ENCODE results near the gene MVB12B. TPM values are rescaled to one million over a fixed set of nuclear protein-coding genes. Genes with fewer than 3 reads are reported as not detected.
A peak's percentile ranks its signal among the peaks of the same experiment; 100 is the strongest.

The MVB12B gene
- total RNA-seq, 1 experiment from 2014 or later, result 5.8 TPM

- Histone ChIP-seq H3K23ac (ENCODE audit: insufficient read length, low read depth, low read length) (no peak overlapping the region), H3K18ac (ENCODE audit: insufficient read length, low read depth, low read length) (no peak overlapping the region), H3K4me1 (ENCODE audit: insufficient read depth, low read length) (no peaks in the 10 kb centered on the region), H3K79me2 (ENCODE audit: insufficient read depth, low read length) (no peaks in the 10 kb centered on the region), H2BK20ac (ENCODE audit: low read depth, low read length, poor library complexity, severe bottlenecking) (no peak overlapping the region), H3K79me1 (ENCODE audit: insufficient read depth, low read depth, low read length, poor library complexity, severe bottlenecking) (no peaks in the 10 kb centered on the region), H2AFZ (ENCODE audit: low read length) (no peak overlapping the region), H2BK120ac (ENCODE audit: low read depth, low read length, poor library complexity, severe bottlenecking) (no peak overlapping the region), H2BK15ac (ENCODE audit: low read depth, low read length) (no peak overlapping the region), H4K20me1 (ENCODE audit: control insufficient read depth, insufficient read depth, insufficient read length) (no peaks in the 10 kb centered on the region), H3K27me3 (ENCODE audit: insufficient read depth, low read length) (no peaks in the 10 kb centered on the region), H3K4me2 (ENCODE audit: insufficient read depth, insufficient read length, low read length) (no peak overlapping the region), H2BK12ac (ENCODE audit: insufficient read length, low read depth, low read length) (no peak overlapping the region), H3K4ac (ENCODE audit: low read depth, low read length) (no peak overlapping the region), H3T11ph (ENCODE audit: low read length) (no peak overlapping the region), H3K9me3 (ENCODE audit: control insufficient read depth, low read depth, low read length) (no peaks in the 10 kb centered on the region), H3K9ac (ENCODE audit: extremely low read depth, insufficient read length, low read length) (no peak overlapping the region), H2AK5ac (ENCODE audit: insufficient read length, low read length) (no peak overlapping the region), H3K14ac (ENCODE audit: insufficient read depth, low read length) (no peak overlapping the region), H3K27ac (ENCODE audit: insufficient read length, low read depth, low read length) (no peak overlapping the region), H3K56ac (ENCODE audit: insufficient read length, low read depth, low read length) (no peak overlapping the region), H4K8ac (replicated peaks; ENCODE audit: insufficient read length, low read depth, low read length) (no peak overlapping the region), H2BK5ac (ENCODE audit: insufficient read length, low read length) (no peak overlapping the region), H3K23me2 (ENCODE audit: insufficient read length, low read depth, low read length, poor library complexity, severe bottlenecking) (no peaks in the 10 kb centered on the region), H4K91ac (ENCODE audit: insufficient read length, low read depth, low read length) (no peak overlapping the region), H4K5ac (ENCODE audit: insufficient read length, low read depth, low read length) (no peak overlapping the region)
- H3K27ac Mint-ChIP-seq, result no peak overlapping the region
- H3K36me3 Mint-ChIP-seq (ENCODE audit: insufficient read depth in 1 of 3, low read depth in 3 of 3), result no peaks in the 10 kb centered on the region; a peak in 1 of 7 replicates
- TF ChIP-seq CTCF (conservative IDR thresholded peaks at IDR 0.05), result peak; percentile 46
- no peak overlapping the region for H3K4me3 Mint-ChIP-seq
- H3K9me3 Mint-ChIP-seq, result no peaks in the 10 kb centered on the region
- peaks cover 5% of the 10 kb centered on the region for H3K27me3 Mint-ChIP-seq (ENCODE audit: low read depth)
- no CpG with 5 or more reads among the region's 4 CpGs for WGBS (ENCODE audit: extremely low coverage, insufficient read length, low lambda C conversion rate)
- H3K4me1 Mint-ChIP-seq, result peaks cover 19% of the 10 kb centered on the region in 2 experiments
- DNase-seq, result no peak
Observed at GRCh38 chr9:126317513-126317912, 9.1 kb upstream of the MVB12B start.
